GM19467 (cell line): ENCODE measurements around the gene NUP188.
A peak's percentile ranks its signal among the peaks of the same experiment; 100 is the strongest.
"Not testable (repeated sequence)": the region's sequence is repeated elsewhere in the genome, so short reads cannot be mapped to it uniquely, and the experiment has no call there.

Experiments used
- ATAC-seq: cut with Tn5 transposase; IDR thresholded peaks from one replicate; pipeline ENCODE4 v1.9.1; 2021; ENCODE audit warnings: mild to moderate bottlenecking, moderate library complexity; ENCODE audit not compliant: unreplicated experiment

The NUP188 gene

DNA sequence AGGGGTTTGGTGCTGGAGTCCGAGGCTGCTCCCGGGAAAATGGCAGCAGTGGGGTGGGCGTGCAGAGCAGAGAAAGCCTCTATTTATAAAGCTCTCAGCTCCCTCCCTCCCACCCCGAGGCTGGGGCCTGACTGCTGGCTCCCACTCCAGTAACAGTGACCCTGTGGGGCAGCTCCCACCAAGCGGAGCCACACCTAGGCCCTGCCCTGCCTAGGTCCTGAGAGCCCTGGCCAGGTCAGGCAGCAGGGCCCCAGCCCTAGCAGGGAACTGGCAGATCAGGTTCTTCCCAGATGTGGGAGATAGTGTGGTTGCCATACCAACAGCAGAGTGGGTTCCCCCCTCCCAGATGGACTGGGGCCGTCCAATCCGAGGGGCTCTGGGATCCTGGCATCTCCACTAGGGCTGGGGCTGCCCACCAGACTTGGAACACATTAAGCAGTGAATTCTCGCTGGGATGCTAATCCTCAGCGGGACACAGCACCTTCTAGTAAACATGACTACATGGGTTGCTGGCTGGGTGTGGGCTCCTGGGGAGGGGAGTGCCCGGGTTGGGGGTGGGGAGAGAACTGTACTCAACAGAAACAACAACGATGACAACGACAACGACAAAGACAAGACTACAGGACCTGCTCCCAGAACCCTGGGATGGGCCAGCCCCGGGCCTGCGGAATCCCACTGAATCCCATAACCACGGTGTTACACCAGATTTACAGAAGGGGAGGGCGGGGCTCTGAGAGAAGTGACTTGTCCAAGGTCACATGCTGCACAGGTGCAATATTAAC is 79.1 kb downstream of the NUP188 start:
- no peak for ATAC-seq

GRCh38 chr9:129027224-129027684 is 79.8 kb downstream of the NUP188 start:
- no peak for ATAC-seq

GRCh38 chr9:129027685-129028191 is 80.2 kb downstream of the NUP188 start:
- peak; percentile 29 for ATAC-seq

DNA sequence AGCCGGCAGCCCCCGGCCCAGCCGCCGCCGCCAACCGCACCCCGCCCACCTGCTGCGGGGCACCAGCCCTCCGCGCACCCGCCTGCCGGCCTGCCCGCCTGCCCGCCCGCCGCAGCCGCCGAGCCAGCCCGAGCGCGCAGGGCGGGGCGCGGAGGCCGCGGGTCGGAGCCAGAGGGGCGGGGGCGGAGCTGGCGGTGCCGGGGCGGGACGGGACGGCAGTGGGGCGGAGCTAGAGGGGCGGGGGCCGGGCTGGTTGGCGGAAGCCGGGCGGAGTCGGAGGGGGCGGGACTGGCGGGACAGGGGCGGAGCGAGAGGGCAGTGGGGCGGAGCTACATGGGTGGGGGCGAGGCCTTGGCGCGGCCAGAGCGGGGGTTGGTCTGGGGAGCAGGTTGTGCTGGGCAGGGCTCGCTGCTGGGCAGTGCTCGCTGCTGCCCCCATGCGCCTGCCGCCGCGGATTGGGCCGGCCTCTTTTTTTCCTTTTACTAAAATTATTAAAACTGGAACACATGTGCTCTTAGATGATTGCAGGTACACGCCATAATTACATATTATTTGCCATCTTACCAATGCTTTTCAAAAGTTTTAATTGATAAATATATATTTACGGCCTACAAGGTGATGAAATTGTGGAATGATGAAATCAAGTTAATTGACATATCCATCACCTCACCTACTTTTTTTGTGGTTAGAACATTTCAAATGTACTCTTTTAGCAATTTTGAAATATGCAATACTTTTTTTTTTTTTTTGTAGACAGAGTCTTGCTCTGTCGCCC is 80.9 kb downstream of the NUP188 start, which contains the start of gene SH3GLB2:
Gene SH3GLB2, minus strand, starts transcription at position 140 of the 775 bp plus-strand sequence. CDS start 177 bp downstream, outside the sequence.
- peak; percentile 64 for ATAC-seq

DNA sequence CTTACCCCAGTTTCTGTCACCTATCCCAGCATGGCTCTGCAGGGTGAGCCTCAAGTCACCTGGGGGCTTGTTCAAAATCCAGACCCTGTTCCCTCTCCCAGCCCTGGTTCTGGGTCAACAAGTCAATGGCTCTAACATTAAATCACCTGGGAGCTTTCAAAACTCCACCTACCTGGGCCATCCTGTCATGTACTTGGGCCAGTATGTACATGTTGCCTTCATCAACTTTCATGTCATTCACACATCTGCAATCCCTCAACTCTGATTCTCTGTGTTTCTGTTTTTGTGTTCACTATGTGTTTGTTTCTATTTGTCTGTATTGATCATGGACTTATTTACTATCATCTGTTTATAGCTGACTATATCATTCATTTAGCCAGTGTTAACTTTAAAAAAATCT is 82.7 kb downstream of the NUP188 start:
- ATAC-seq: no peak

DNA sequence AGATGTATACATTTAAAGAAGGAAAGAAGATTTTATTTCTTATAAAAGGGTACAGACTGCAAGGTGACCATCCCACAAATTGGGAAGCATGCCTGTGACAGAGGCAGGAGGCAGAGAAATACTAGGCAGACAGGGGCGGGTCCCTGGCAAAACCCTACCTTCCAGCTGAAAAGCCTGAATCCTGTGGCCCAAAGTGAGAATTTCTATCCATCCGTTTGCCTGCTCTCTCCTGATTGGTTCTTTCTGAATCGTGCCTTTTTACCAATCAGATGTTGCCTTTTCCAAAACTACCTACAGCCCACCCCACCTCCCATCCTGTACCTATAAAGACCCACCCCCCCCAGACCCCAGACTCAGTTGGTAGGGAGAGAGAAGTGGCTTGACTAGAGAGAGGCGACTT is 84.0 kb downstream of the NUP188 start:
- ATAC-seq: no peak

DNA sequence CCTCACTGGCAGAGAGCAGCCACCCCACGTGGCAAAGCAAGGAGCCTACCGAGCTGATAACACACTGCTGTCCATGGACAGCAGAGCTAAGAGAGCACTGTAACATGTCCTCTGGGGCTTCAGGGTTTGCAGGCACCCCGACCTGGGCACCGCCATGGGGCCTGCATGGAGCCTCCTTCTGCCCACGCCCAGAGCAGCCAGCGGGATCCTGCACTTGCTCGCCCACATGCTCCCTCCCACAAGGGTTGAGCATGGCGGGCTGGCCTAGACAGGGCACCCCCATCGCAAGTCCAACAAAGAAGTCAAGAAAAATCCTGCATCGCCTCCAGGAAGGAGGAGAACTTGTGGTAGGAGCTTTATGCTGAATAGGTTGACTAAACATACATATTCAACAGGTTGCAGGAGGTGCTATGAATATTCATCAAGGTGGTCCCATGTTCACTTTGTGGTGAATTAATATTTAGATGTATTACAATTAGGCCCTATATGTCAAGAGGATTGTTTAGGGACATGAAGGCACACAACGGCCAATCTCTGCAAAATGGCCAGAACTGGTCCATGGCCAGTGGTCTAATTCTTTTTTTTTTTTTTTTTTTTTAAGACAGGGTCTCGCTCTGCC is 85.2 kb downstream of the NUP188 start:
- ATAC-seq: no peak

- ATAC-seq: no peak
Observed at GRCh38 chr9:129033216-129033615, 85.7 kb downstream of the NUP188 start.

- not testable (repeated sequence) for ATAC-seq
Observed at GRCh38 chr9:129035838-129036237, 88.3 kb downstream of the NUP188 start.

DNA sequence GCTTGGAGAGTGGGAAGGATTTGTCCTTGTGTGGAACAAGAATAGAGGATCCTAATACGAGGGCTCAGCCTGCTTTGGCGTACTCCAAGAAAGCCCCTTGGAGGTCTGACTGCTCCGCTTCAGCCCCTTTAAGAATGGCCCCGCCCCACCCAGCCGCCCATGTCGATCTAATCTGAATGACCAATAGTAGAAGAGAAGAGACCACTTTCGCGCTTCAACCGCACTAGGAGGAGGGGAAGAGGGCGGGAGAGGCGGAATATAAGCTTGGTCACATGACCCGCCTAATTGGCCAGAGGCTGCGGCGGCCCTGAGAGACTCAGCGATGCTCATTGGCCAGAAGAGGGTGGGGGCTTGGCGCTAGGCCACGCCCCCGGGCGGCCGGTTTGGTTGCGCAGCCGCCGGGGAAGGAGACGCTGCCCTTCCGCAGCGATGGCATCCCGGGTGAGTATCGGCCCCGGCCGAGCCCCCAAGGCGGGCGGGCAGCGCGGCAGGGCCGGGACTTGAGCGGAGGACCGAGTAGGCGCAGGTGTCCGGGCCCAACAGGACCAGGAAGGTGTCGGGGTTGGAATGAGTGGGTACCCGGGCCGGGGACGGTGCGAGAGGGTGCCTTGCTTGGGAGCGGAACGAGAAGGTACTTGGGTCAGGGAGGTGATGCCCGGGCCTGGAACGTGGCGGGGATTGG is 88.9 kb downstream of the NUP188 start, which contains the start of gene MIGA2:
Gene MIGA2, plus strand, starts transcription at position 386 of the 682 bp plus-strand sequence. CDS start 3,969 bp downstream, outside the sequence.
- peak; percentile 93 for ATAC-seq

DNA sequence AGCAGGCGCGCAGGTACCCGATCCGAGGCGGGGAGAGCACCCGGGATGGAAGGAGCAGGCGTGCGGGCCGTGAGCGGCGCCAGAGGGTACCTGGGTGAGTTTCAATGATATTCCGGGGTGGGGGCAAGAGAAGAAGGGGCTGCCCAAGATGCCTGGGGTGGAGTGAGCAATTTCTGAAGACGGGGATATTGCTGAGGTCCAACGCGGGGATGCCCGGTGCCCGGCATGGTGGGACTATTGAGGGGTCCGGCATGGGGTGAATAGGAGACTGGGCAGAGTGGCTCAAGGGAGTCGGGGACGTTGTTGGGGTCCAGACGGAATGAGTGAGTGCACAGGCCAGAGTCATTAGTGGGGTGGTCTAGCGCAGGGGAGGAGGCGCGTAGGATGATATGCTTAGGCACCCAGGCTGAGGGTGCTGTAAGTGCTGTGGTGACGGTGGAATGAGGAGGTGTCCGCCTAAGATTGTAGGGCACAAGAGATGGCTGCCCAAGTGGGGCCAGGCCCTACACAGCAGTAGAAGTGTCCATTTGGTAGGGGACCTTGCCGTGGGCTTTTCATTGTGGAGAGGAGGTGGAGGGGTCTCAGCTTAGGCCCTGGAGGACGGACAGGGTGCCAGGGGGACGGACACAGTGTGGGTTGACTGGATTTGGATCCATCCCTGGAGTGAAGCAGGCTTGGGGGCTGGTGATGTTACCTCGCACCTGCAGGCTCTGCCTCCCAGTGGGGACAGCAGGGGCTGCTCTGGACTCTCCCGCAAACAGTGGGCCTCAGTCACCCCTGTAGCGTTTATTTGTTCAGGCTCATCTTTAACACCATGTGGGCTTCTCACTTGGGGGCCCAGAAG is 89.6 kb downstream of the NUP188 start:
- no peak for ATAC-seq

- no peak for ATAC-seq
Observed at GRCh38 chr9:129037767-129038098, 90.2 kb downstream of the NUP188 start.

- ATAC-seq: no peak
Observed at GRCh38 chr9:129038109-129038852, 90.8 kb downstream of the NUP188 start.

GRCh38 chr9:129040113-129040643 is 92.7 kb downstream of the NUP188 start:
- ATAC-seq: no peak

DNA sequence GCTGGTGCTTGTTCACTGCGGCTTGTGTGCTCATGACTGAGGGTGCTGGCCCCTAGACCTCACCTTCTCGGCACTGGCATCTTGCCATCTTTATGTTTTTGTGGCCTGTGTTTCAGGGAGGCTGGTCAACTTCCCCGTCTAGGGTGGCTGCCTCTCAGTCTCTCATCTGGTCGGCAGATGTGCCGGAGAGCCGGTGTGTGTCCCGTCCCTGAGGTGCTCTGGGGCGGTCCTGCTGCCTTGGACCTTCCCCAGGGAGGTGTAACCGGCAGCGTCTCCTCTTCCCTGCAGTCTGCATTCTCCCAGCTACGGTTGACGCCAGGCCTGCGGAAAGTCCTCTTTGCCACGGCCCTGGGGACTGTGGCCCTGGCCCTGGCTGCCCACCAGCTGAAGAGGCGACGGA is 94.5 kb downstream of the NUP188 start:
- ATAC-seq: no peak

- no peak for ATAC-seq
Observed at GRCh38 chr9:129052592-129052991, 105.1 kb downstream of the NUP188 start.

DNA sequence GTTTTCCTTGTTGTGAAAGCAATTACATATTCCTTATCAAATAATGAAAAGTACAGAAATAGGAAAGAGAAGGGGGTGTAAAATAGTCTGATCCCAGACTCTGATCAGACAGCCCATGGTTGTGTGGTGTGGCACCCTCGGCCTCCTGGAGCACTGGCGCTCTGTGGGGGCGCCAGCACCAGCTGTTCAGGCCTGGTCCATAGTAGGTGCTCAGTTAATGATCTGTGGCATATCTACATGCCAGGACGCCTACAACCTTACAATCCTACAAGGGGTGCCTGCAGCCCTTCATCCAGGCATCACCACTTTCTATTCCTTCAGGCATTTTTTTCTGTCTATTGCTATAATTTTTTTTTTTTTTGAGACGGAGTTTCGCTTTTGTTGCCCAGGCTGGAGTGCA is 105.5 kb downstream of the NUP188 start:
- ATAC-seq: no peak

DNA sequence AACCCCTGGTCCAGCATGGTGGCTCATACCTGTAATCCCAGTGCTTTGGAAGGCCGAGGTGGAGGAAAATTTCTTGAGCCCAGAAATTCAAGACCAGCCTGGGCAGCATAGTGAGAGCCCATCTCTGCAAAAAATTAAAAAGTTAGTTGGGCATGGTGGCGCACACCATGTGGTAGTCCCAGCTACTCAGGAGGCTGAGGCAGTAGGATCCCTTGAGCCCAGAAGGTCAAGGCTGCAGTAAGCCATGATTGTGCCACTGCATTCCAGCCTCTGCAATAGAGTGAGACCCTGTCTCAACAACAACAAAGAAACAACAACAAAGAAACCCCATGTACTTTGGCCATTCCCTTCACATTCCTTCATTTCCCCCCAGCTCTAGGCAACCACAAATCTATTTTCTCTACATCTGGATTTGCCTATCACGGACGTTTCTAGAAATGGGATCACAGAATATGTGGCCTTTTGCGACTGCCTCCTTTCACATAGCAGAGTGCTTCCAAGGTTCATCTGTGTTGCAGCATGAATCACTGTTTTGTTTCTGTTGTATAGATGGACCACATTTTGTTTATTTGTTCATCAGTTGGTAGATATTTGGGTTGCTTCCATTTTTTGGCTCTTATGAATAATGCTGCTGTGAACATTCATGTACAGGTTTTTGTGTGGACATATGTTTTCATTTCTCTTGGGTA is 106.8 kb downstream of the NUP188 start:
- no peak for ATAC-seq
